Lung microvascular endothelial cell (primary cell): ENCODE measurements around the gene SLIT1. TPM values are rescaled to one million over a fixed set of nuclear protein-coding genes. Genes with fewer than 3 reads are reported as not detected.

Source experiments
- DNase-seq, 2 donors: peaks; one replicate each; pipeline versions ENCODE4 v3.0.0 to v3.0.0-alpha.2; 2010; ENCODE audit warnings: low read depth in 2 of 2
- total RNA-seq: library from RNA; depleted of rRNA; stranded (reverse); fragments of >200 nt; gene quantifications from 2 replicates; pipeline ENCODE4 v1.2.1, GENCODE V29; 2014

The SLIT1 gene
- total RNA-seq, 1 donor from 2014 or later = not detected

GRCh38 chr10:96973809-96974747 is 211.7 kb downstream of the SLIT1 start:
- no peak for DNase-seq

GRCh38 chr10:96972264-96972663 is 213.5 kb downstream of the SLIT1 start:
- DNase-seq = no peak

- DNase-seq = no peak
Measured at GRCh38 chr10:96971324-96971723, 214.4 kb downstream of the SLIT1 start.

- DNase-seq = no peak
Measured at GRCh38 chr10:96968682-96969423, 216.9 kb downstream of the SLIT1 start.

- DNase-seq = no peak
Measured at GRCh38 chr10:96967847-96968246, 217.9 kb downstream of the SLIT1 start.

- DNase-seq = no peak
Measured at GRCh38 chr10:96964131-96964530, 221.6 kb downstream of the SLIT1 start.

GRCh38 chr10:96960872-96961271 is 224.9 kb downstream of the SLIT1 start:
- DNase-seq = no peak

GRCh38 chr10:96959733-96960132 is 226.0 kb downstream of the SLIT1 start:
- no peak for DNase-seq

GRCh38 chr10:96958071-96958470 is 227.7 kb downstream of the SLIT1 start:
- no peak for DNase-seq

GRCh38 chr10:96955794-96956193 is 230.0 kb downstream of the SLIT1 start:
- no peak for DNase-seq

- DNase-seq = no peak
Measured at GRCh38 chr10:96951954-96952353, 233.8 kb downstream of the SLIT1 start.

- DNase-seq = no peak
Measured at GRCh38 chr10:96949039-96949683, 236.6 kb downstream of the SLIT1 start.

Other genes starting within 250 kb of the SLIT1 start
- gene ARHGAP19, start 106.7 kb upstream of the SLIT1 start, total RNA-seq = 6.2 and 8.3 TPM in 2 replicates
- gene FRAT1, start 133.3 kb upstream of the SLIT1 start, total RNA-seq = 3.7 and 5.8 TPM in 2 replicates
- 8.1 and 13.9 TPM in 2 replicates for gene FRAT2, start 148.8 kb upstream of the SLIT1 start, total RNA-seq
- gene RRP12, start 215.4 kb upstream of the SLIT1 start, total RNA-seq = 6.8 and 9.3 TPM in 2 replicates
- 209 and 215 TPM in 2 replicates for gene PGAM1, start 240.2 kb upstream of the SLIT1 start, total RNA-seq